Upper lobe of right lung (tissue), 1 donor: ENCODE measurements around the gene PON2. TPM values are rescaled to one million over a fixed set of nuclear protein-coding genes. Genes with fewer than 3 reads are reported as not detected.

Source experiments
- ATAC-seq: fragments of 200-7000 bp; cut with Tn5 transposase; one replicate; pipeline ENCODE4 v1.9.1; 2020; ENCODE audit warnings: mild to moderate bottlenecking, moderate library complexity
- DNase-seq: peaks from one replicate; pipeline ENCODE4 v3.0.0-alpha.2; 2020
- H3K27ac ChIP-seq: fragments of 200-600 bp; one replicate; pipeline ENCODE4 v1.8.0; 2022
- H3K27me3 ChIP-seq: fragments of 200-600 bp; one replicate; pipeline ENCODE4 v1.8.0; 2022; ENCODE audit warnings: mild to moderate bottlenecking
- H3K36me3 ChIP-seq: fragments of 200-600 bp; one replicate; pipeline ENCODE4 v1.8.0; 2022
- H3K4me1 ChIP-seq: fragments of 200-600 bp; one replicate; pipeline ENCODE4 v1.8.0; 2022
- H3K4me3 ChIP-seq: fragments of 200-600 bp; one replicate; pipeline ENCODE4 v1.8.0; 2022; ENCODE audit warnings: mild to moderate bottlenecking
- H3K9me3 ChIP-seq: fragments of 200-600 bp; one replicate; pipeline ENCODE4 v1.8.0; 2022
- intact Hi-C: fragments of 100-400 bp; cut with DNase I; formaldehyde crosslinking; loops from one replicate; pipeline ENCODE4 v1.11.0; 2022
- total RNA-seq: library from RNA; stranded (reverse); fragmentation: NEBNext Ultra II Directional; extraction: Animal tissue kit (Norgen Biotek cat#: 25700); gene quantifications from one replicate; pipeline ENCODE4 v1.2.1, GENCODE V29; 2021
- TF ChIP-seq, protein P1 (sequence below): fragments of 200-600 bp; IDR thresholded peaks from one replicate; pipeline ENCODE4 v1.8.0; 2022; ENCODE audit warnings: antibody characterized with exemption
- donor health status: DM: no; HTN: yes; CAD: no; lungs with severe emphysema.

Gene PON2
- total RNA-seq, 1 donor from 2014 or later, result 193 TPM

GRCh38 chr7:95411666-95412065 is 23.2 kb downstream of the PON2 start:
- no peaks in the 10 kb centered on the region for H3K27me3 ChIP-seq
- H3K36me3 ChIP-seq, result peaks cover 70% of the 10 kb centered on the region
- intact Hi-C loops, result no loop called here
- DNase-seq (no peak), ATAC-seq (no peak)
- no peak overlapping the region for H3K27ac ChIP-seq
- TF ChIP-seq, protein P1, sequence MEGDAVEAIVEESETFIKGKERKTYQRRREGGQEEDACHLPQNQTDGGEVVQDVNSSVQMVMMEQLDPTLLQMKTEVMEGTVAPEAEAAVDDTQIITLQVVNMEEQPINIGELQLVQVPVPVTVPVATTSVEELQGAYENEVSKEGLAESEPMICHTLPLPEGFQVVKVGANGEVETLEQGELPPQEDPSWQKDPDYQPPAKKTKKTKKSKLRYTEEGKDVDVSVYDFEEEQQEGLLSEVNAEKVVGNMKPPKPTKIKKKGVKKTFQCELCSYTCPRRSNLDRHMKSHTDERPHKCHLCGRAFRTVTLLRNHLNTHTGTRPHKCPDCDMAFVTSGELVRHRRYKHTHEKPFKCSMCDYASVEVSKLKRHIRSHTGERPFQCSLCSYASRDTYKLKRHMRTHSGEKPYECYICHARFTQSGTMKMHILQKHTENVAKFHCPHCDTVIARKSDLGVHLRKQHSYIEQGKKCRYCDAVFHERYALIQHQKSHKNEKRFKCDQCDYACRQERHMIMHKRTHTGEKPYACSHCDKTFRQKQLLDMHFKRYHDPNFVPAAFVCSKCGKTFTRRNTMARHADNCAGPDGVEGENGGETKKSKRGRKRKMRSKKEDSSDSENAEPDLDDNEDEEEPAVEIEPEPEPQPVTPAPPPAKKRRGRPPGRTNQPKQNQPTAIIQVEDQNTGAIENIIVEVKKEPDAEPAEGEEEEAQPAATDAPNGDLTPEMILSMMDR, result no peak
- no peak overlapping the region for H3K4me3 ChIP-seq
- no peaks in the 10 kb centered on the region for H3K9me3 ChIP-seq
- H3K4me1 ChIP-seq, result no peaks in the 10 kb centered on the region

DNA sequence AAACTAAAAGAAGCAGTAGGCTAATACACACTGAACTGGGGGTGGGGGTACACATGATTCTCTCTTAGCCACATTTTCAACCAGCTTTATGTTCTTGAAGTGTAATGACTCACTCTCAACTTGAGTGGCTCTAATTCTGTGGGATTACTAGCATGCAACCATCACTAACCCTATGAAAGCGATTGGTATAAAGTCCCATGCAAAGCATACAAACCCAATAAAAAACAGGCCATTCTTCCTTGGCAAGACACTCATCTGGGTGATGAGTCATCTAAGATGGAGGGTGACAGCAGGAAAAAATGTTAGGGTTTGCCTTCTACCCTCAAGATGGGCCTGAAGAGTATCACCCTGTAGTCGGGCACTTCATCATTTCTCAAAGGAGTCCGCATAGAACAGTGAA is 23.8 kb downstream of the PON2 start:
- no peak for ATAC-seq
- intact Hi-C loops, result no loop called here
- no peaks in the 10 kb centered on the region for H3K27me3 ChIP-seq
- H3K4me1 ChIP-seq, result no peaks in the 10 kb centered on the region
- DNase-seq, result no peak
- H3K4me3 ChIP-seq, result no peak overlapping the region
- H3K9me3 ChIP-seq, result no peaks in the 10 kb centered on the region
- peaks cover 71% of the 10 kb centered on the region for H3K36me3 ChIP-seq
- TF ChIP-seq, protein P1, result no peak
- H3K27ac ChIP-seq, result no peak overlapping the region

DNA sequence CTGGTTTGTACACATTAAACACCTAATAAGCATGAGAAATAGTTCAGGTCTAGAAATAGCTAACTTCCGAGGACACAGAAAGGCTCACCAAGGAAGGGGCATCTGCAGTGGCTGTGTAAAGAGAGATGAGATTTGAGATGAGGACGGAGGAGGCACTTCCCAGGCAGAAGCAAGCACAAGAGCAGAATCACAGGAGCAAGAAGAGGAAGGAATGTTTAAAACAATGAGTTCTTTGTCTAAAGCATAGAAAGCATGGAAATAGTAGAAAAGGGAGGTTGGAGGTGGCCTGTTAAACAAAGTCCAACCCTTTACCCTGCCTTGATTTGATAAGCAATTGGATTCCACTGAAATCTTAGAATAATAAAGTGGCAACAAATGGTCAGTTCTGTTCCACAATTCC is 27.1 kb downstream of the PON2 start:
- TF ChIP-seq, protein P1, result no peak
- ATAC-seq (no peak), DNase-seq (no peak)
- peaks cover 59% of the 10 kb centered on the region for H3K36me3 ChIP-seq
- no peak overlapping the region for H3K4me3 ChIP-seq
- intact Hi-C loops, result no loop called here
- no peaks in the 10 kb centered on the region for H3K9me3 ChIP-seq
- no peak overlapping the region for H3K27ac ChIP-seq
- no peaks in the 10 kb centered on the region for H3K27me3 ChIP-seq
- H3K4me1 ChIP-seq, result no peaks in the 10 kb centered on the region

DNA sequence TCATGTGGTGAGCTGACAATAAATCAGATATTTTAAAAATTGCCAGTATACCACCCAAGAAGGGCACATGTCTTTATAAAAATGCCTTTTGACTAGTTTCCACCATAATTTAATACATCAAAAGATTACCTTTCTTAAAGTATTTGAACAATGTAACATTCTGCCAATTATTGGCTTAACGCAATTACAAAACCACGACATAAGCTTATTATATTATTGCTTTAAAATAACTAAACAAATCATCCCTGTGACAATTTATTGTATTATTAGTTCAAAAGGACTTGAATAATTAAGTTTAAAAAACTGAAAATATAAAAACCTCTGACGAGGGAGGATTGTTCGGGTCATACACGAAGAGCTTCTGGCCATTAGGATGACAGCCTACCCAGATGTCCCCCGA is 29.0 kb downstream of the PON2 start:
- no peak for DNase-seq
- Histone ChIP-seq H3K9me3 (no peaks in the 10 kb centered on the region), H3K27me3 (no peaks in the 10 kb centered on the region), H3K27ac (no peak overlapping the region), H3K36me3 (peaks cover 42% of the 10 kb centered on the region), H3K4me1 (no peaks in the 10 kb centered on the region), H3K4me3 (no peak overlapping the region)
- TF ChIP-seq, protein P1, result no peak
- intact Hi-C loops, result no loop called here
- no peak for ATAC-seq

- no peak for DNase-seq
- intact Hi-C loops, result no loop called here
- H3K27me3 ChIP-seq, result no peaks in the 10 kb centered on the region
- H3K27ac ChIP-seq, result no peak overlapping the region
- no peaks in the 10 kb centered on the region for H3K4me1 ChIP-seq
- no peaks in the 10 kb centered on the region for H3K9me3 ChIP-seq
- no peak overlapping the region for H3K4me3 ChIP-seq
- ATAC-seq, result no peak
- TF ChIP-seq, protein P1, result no peak
- H3K36me3 ChIP-seq, result peaks cover 37% of the 10 kb centered on the region
These were observed 29.6 kb downstream of the PON2 start for GRCh38 chr7:95405208-95405607.

GRCh38 chr7:95404316-95404865 is 30.4 kb downstream of the PON2 start:
- peak; percentile 49 for ATAC-seq
- intact Hi-C loops, result no loop called here
- no peaks in the 10 kb centered on the region for H3K27me3 ChIP-seq
- peaks cover 30% of the 10 kb centered on the region for H3K36me3 ChIP-seq
- TF ChIP-seq, protein P1, result no peak
- no peak overlapping the region for H3K4me3 ChIP-seq
- H3K4me1 ChIP-seq, result no peaks in the 10 kb centered on the region
- H3K27ac ChIP-seq, result no peak overlapping the region
- DNase-seq, result no peak
- H3K9me3 ChIP-seq, result no peaks in the 10 kb centered on the region
